ENCODE measurements around the gene STRADA. TPM values are rescaled to one million over a fixed set of nuclear protein-coding genes. Genes with fewer than 3 reads are reported as not detected.
"Not testable (repeated sequence)": the region's sequence is repeated elsewhere in the genome, so short reads cannot be mapped to it uniquely, and the experiment has no call there.

The STRADA gene
- total RNA-seq, 1 donor = 42.0 TPM

DNA sequence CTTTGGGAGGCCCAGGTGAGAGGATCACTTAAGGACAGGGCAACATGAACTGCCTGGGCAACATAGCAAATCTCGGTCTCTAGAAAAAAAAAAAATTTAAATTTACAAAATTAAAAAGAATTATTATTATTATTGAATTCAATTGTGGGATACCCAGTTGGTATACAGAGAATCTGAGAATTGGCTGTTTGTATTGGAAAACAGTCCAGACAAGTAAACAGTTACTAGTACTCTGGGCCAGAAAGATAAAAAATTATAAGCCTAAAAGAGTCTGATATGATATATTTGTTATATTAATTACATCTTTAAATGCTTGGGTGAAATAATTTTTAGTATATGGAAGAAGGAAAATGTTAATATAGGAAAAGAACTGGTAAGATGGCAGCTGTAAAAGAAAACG lies 16.8 kb upstream of the STRADA start:
- DNase-seq (ENCODE audit: low read depth in 2 of 3, low spot score in 2 of 3) = no peak

DNA sequence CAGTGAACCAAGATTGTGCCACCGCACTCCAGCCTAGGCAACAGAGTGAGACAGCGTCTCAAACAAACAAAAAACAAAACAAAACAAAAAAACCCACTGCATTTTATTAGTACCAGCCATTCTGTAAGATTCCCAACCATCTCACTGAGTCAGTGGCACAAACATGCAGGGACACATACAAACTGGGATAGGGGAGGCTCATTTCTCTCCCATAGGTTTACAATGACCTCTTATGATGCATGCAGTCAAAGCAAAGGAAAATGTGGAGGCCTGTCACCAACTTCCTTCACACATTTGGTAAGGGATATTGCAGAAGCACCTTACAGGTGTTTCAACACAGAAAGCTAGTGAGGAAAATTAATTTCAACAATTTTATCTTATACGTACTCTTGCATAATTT lies 12.4 kb upstream of the STRADA start:
- DNase-seq (ENCODE audit: low read depth in 2 of 3, low spot score in 2 of 3) = no peak

GRCh38 chr17:63753215-63753614 lies 11.6 kb upstream of the STRADA start:
- DNase-seq (ENCODE audit: low read depth in 2 of 3, low spot score in 2 of 3) = no peak

GRCh38 chr17:63752707-63753106 lies 11.1 kb upstream of the STRADA start:
- no peak for DNase-seq (ENCODE audit: low read depth in 2 of 3, low spot score in 2 of 3)

DNA sequence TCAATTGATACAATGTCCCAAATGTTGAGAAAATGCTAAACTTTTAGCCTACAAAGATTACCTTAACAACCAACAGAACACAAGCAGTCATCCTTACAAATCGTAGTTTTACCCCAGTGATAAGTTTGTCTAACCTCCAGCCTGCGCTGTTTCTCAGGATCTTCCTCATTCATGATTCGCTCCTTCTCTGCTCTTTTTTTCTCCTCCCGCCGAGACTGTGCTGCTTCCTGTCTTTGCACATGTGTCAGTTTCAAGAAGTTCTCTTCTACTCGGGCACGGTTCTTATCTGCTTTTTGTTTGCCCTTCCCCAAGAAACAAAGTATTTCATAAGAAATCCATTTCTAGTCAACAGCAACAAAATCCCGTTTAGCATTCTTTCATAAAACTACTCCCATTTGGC lies 10.2 kb upstream of the STRADA start:
- DNase-seq (ENCODE audit: low read depth in 2 of 3, low spot score in 2 of 3) = peak in 2 of 3 donors; percentile 71 to 78

- DNase-seq (ENCODE audit: low read depth in 2 of 3, low spot score in 2 of 3) = no peak
Measured at GRCh38 chr17:63741143-63741407, 524 bp downstream of the STRADA start.

- DNase-seq (ENCODE audit: low read depth in 2 of 3, low spot score in 2 of 3) = peak in 2 of 3 donors; percentile 11 to 22
Measured at GRCh38 chr17:63740464-63741142, 996 bp downstream of the STRADA start.

DNA sequence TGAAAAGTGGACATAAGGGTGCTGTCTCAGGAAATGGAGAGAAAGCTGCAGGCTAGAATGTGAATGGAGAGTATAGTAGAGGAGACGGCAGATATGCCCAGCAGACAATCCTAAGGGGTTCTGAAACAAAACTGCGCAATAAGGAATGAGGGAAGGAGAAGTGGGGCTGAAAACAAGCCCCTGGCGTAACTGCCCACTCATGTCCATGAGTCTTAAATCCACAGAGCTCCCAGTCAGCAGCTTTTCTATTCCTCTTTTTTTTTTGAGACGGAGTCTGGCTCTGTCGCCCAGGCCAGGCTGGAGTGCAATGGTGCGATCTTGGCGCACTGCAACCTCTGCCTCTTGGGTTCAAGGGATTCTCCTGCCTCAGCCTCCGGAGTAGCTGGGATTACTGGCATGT lies 5.9 kb downstream of the STRADA start:
- DNase-seq (ENCODE audit: low read depth in 2 of 3, low spot score in 2 of 3) = no peak

DNA sequence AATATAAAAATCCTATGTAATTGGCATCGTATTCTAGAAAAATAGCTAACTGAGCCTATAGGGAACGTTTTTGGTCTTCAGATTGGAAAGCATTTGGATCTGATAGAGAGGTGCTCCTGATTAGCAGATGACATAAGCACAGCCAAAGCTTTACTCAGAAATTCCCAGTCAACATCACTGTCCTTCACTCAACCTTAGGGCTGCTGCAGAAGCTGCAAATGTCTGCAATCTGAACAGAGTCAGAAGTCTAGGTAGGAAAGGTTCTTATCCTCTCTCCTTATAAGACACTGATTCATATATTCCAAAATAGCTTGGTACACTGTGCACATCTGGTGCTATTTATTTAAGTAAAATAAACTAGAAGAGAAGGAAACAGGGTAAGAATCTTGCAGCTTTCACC lies 19.2 kb downstream of the STRADA start:
- no peak for DNase-seq (ENCODE audit: low read depth in 2 of 3, low spot score in 2 of 3)

- DNase-seq (ENCODE audit: low read depth in 2 of 3, low spot score in 2 of 3) = not testable (repeated sequence)
Measured at GRCh38 chr17:63720194-63720593, 21.4 kb downstream of the STRADA start.

DNA sequence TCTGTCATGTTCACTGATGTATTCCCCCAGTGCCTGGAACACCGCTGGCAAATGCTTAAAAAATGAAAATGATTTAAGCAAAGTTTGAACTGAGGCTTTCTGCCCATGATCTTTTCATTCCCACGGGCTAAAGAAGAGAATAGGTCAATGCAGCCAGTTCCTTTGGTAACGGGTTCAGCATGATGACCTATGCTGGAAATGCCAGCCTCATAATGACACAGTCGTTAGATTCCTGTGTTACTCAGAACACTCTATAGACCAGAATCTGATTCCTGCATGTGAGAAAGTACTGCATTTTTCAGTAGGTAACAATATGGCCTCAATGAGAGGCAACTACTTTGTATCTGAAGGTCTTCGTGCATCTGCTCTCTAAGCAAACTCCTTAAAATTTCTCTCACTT lies 22.6 kb downstream of the STRADA start:
- no peak for DNase-seq (ENCODE audit: low read depth in 2 of 3, low spot score in 2 of 3)

- DNase-seq (ENCODE audit: low read depth in 2 of 3, low spot score in 2 of 3) = no peak
Measured at GRCh38 chr17:63716426-63716825, 25.2 kb downstream of the STRADA start.

DNA sequence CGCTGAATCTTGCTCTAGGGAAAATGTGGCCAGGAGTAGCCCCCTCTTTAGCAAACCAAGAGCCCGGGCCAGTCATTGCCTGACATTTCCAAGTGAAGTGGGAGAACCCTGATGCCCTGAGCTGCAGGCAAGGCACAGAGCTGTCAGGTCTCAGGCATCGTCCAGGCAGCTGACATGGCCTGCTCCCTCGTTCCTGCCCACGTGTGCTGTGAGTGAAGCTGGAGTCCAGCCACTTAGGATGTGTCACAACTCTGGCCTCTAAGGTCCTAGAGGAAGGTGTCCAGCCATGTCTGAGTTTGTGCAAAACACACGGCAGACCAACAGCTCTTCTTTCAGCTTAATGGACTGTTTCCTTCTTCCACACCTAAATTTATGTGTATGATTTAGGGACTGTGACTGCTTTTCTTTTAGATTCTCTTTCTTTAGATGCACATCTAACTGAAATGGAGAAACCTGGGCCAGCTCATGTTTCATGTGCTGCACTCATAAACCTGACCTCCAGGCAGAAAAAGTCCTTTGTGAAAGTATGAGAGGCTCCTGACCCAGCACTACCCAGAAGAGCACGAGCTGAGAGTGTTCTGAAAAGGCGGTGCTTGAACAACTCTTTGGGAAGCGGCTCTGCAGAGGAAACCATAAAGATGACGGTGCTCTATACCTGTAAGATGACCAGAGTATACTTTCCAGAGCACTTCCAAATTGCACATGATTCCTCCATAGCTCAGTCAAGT lies 26.9 kb downstream of the STRADA start:
- no peak for DNase-seq (ENCODE audit: low read depth in 2 of 3, low spot score in 2 of 3)

DNA sequence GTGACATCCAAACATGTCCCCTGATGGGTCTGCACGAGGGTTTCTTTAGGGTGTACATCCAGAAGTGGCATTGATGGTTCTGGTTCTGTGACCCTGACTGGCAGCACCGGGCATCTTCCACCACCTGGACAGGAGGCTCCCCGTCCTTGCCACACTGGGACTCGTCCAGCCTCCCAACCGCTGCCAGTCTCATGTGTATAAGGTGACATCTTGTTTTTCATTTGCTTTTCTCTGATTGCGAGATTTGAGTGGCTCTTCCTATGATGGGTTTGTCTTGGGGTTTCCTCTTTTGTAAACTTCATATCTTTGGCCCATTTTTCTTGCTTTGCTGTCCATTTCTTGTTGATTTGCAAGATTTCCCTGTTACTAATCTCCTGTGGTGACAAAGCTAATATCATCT lies 32.5 kb downstream of the STRADA start:
- no peak for DNase-seq (ENCODE audit: low read depth in 2 of 3, low spot score in 2 of 3)

DNA sequence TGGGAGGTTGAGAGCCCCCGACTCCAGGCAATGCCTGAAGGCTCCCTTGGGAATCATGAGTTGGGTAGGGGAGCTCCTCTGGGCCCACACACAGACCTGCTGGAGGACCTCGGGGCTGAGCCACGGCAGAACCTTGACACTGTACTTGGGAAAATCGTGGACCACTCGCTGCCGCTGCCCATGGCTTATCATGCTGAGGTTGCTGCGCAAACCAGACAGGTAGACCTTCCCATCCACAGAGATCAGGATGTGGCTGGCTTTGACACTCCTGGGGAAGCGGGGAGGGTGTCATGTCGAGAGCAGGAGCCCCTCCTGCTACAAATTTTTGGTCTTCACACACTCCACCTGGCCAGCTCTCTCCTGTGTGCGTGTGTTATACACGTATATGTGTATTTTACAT lies 34.4 kb downstream of the STRADA start:
- no peak for DNase-seq (ENCODE audit: low read depth in 2 of 3, low spot score in 2 of 3)

GRCh38 chr17:63706336-63707082 lies 35.1 kb downstream of the STRADA start:
- DNase-seq (ENCODE audit: low read depth in 2 of 3, low spot score in 2 of 3) = no peak

- no peak for DNase-seq (ENCODE audit: low read depth in 2 of 3, low spot score in 2 of 3)
Measured at GRCh38 chr17:63705657-63706056, 35.9 kb downstream of the STRADA start.

DNA sequence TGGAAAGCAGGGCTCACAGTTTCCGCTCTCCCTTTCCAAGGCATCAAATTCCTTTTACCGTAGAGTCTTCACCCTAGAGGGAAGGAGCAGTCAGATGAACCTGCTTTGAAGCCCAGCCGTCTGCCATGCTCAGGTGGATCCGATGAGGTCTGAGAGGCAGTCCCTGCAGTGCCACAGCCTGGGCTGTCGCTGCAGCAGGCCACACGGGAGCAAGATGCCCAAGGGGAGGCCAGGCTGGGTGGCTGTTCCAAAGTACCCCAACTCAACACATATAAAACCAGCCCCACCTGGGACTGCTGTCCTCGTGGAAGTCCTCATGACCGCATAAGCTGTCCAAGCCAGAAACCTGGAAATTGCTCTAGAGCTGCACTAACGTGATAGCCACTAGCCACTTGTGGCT lies 36.8 kb downstream of the STRADA start:
- no peak for DNase-seq (ENCODE audit: low read depth in 2 of 3, low spot score in 2 of 3)

DNA sequence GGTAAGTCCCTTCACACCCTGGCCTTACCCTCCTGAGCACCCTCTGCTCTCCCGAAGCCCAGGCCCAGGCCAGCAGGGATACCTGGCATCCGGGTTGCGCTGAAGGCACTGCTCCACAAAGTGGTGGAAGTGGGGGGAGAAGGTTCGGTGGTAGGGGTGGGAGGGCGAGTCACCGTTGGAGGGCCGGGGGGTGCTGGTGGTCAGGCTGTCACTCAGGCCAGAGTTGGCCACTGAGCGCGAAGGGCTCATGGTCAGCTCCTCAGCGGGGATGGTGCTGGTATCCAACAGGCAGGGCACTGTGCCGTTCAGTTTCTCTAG lies 37.4 kb downstream of the STRADA start:
- DNase-seq (ENCODE audit: low read depth in 2 of 3, low spot score in 2 of 3) = no peak

DNA sequence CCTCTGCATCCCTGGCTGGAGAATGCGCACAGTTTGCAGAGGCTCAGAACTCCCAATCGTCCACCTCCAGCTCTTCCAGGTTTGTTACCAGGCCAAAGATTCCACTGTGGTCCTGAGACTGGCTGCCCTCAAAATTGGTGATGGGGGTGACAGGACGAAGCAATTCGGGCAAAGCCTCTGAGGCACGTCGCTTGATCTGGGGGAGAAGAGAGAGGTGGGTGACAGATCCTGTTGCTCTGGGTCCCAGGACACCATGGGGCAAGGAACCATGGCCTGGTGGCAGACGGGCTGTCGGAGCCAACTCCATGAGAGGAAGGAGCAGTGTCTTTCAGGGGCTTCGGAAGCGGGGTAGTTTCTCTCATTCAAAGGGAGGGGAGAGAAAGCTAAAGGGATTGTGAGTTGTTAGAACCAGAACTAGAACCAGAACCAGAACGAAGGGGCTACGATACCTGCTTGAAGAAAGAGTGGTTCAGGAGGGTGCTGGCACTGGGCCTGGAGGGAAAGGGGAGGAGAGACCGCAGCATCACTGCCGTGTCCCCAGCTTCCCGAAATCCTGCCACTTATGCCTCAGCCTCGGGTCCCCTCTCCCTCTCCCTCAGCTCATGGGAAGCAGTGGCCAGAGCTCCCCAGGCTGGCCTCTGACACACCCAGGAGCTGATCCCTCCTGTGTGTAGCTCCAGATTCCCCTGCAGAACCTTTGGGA lies 37.9 kb downstream of the STRADA start:
- DNase-seq (ENCODE audit: low read depth in 2 of 3, low spot score in 2 of 3) = no peak

- no peak for DNase-seq (ENCODE audit: low read depth in 2 of 3, low spot score in 2 of 3)
Measured at GRCh38 chr17:63703029-63703428, 38.6 kb downstream of the STRADA start.

DNA sequence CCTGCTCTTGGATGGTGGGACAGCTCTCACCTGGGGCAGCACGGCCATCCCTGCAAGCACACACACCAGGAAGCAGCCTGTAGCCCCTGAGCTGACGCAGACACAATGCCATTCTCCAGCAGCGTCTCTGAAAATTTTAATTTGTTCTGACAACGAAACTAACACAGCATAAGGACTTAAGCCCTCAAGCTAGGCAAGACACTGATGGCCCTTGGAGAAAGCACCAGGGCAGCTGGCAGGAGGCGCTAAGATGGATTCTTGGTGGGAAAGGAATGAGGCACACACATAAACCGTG lies 38.9 kb downstream of the STRADA start:
- no peak for DNase-seq (ENCODE audit: low read depth in 2 of 3, low spot score in 2 of 3)

Measured in hematopoietic multipotent progenitor cell (in vitro differentiated cells).